Measurements from ENCODE around the gene ABI3BP. TPM values are rescaled to one million over a fixed set of nuclear protein-coding genes. Genes with fewer than 3 reads are reported as not detected.

The ABI3BP gene
- total RNA-seq, 1 experiment from 2014 or later = 0.15 TPM

- Histone ChIP-seq H3K79me2 (ENCODE audit: insufficient read depth, low read length) (no peaks in the 10 kb centered on the region), H3K27me3 (ENCODE audit: insufficient read depth, low read length) (no peaks in the 10 kb centered on the region), H3K9me2 (ENCODE audit: insufficient read depth) (no peaks in the 10 kb centered on the region), H3K9ac (ENCODE audit: low read length) (no peak overlapping the region), H2AFZ (ENCODE audit: low read depth, low read length, poor library complexity, severe bottlenecking) (peak overlapping the region; percentile 87), H3K9me3 (ENCODE audit: control insufficient read depth in 1 of 2, insufficient read depth in 1 of 2, low read depth in 1 of 2, low read length in 2 of 2) (no peaks in the 10 kb centered on the region), H3K27ac (ENCODE audit: low read depth, low read length) (peak overlapping the region; percentile 65; the same call in 1 of the 2 replicates), H3K4me2 (ENCODE audit: low read length) (peak overlapping the region; percentile 69), H4K20me1 (ENCODE audit: insufficient read depth) (no peaks in the 10 kb centered on the region), H3K36me3 (ENCODE audit: control insufficient read depth in 1 of 2, insufficient read depth in 2 of 2, low read length in 2 of 2) (no peaks in the 10 kb centered on the region), H3K4me1 (ENCODE audit: control insufficient read depth in 1 of 2, insufficient read depth in 2 of 2, low read length in 2 of 2) (peaks cover 16 to 34% of the 10 kb centered on the region in 2 experiments), H3K4me3 (replicated peaks in 1 of 2; ENCODE audit: low read depth in 1 of 2, low read length in 2 of 2) (peak overlapping the region in 1 of 2 experiments; percentile 22; a peak in 2 of 4 replicates)
- no peak for TF ChIP-seq YY1 (IDR thresholded peaks at IDR 0.05; ENCODE audit: extremely low read depth, insufficient replicate concordance, low read depth, low read length)
- no peak for TF ChIP-seq POLR2A (IDR thresholded peaks at IDR 0.05; ENCODE audit: borderline replicate concordance, extremely low read depth, insufficient read depth, insufficient read length)
- RAD21 ChIA-PET (ENCODE audit: low non-redundant PET in 1 of 2, low total read pairs in 2 of 2, uncharacterized antibody in 2 of 2, unreplicated experiment in 2 of 2) = no interaction called here
- intact Hi-C loops (cut with micrococcal nuclease) = no loop called here
- peak; percentile 2 for DNase-seq (ENCODE audit: low read depth, low spot score)
- POLR2A ChIA-PET = no interaction called here
- ATAC-seq = peak; percentile 47
- BruUV-seq (replicated peaks) = no TSS peak
- CTCF ChIA-PET = no interaction called here
Observed at GRCh38 chr3:101036676-101037075, 43.5 kb upstream of the ABI3BP start.

DNA sequence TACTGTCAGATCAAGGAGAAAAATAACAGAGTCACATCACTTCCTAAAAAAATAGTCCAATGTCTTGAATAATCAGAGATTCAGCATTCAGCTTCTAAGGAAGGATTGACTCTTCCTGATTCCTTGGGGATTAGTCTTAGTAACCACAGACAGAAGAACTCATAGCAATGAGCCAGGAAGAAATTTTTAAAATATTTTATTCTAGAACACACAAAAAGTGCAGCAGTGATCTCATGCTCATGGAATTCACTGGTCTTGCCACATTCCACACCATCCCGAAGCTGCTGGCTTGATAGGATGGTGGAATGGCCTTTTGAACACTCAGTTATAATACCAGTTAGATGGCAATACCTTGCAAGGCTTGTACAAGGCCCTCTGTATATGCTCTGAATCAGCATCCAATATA is 43.0 kb upstream of the ABI3BP start:
- DNase-seq (ENCODE audit: low read depth, low spot score) (peak; percentile 61), ATAC-seq (peak; percentile 88)
- Histone ChIP-seq H3K9me2 (ENCODE audit: insufficient read depth) (no peaks in the 10 kb centered on the region), H3K4me2 (ENCODE audit: low read length) (peak overlapping the region; percentile 69), H3K4me3 (replicated peaks in 1 of 2; ENCODE audit: low read depth in 1 of 2, low read length in 2 of 2) (peak overlapping the region in 1 of 2 experiments; percentile 22; a peak in 2 of 4 replicates), H4K20me1 (ENCODE audit: insufficient read depth) (no peaks in the 10 kb centered on the region), H3K9me3 (ENCODE audit: control insufficient read depth in 1 of 2, insufficient read depth in 1 of 2, low read depth in 1 of 2, low read length in 2 of 2) (no peaks in the 10 kb centered on the region), H3K27ac (ENCODE audit: low read depth, low read length) (peak overlapping the region; percentile 65; the same call in 1 of the 2 replicates), H3K36me3 (ENCODE audit: control insufficient read depth in 1 of 2, insufficient read depth in 2 of 2, low read length in 2 of 2) (no peaks in the 10 kb centered on the region), H3K79me2 (ENCODE audit: insufficient read depth, low read length) (no peaks in the 10 kb centered on the region), H3K9ac (ENCODE audit: low read length) (peak overlapping the region; percentile 31; the same call in 1 of the 2 replicates), H3K27me3 (ENCODE audit: insufficient read depth, low read length) (no peaks in the 10 kb centered on the region), H3K4me1 (ENCODE audit: control insufficient read depth in 1 of 2, insufficient read depth in 2 of 2, low read length in 2 of 2) (peaks cover 16 to 34% of the 10 kb centered on the region in 2 experiments), H2AFZ (ENCODE audit: low read depth, low read length, poor library complexity, severe bottlenecking) (peak overlapping the region; percentile 87)
- ChIA-PET POLR2A (no interaction called here), CTCF (no interaction called here), RAD21 (ENCODE audit: low non-redundant PET in 1 of 2, low total read pairs in 2 of 2, uncharacterized antibody in 2 of 2, unreplicated experiment in 2 of 2) (no interaction called here)
- no TSS peak for BruUV-seq (replicated peaks)
- intact Hi-C loops (cut with micrococcal nuclease) = no loop called here
- TF ChIP-seq FOSL1 (IDR thresholded peaks at IDR 0.05; ENCODE audit: low read depth) (peak; percentile 78), POLR2A (IDR thresholded peaks at IDR 0.05; ENCODE audit: borderline replicate concordance, extremely low read depth, insufficient read depth, insufficient read length) (no peak), EZH2 (IDR thresholded peaks at IDR 0.05) (no peak), EGR1 (IDR thresholded peaks at IDR 0.05; ENCODE audit: low read depth) (no peak), EZH2phosphoT487 (IDR thresholded peaks at IDR 0.05; ENCODE audit: borderline replicate concordance) (no peak), JUND (IDR thresholded peaks at IDR 0.05) (peak; percentile 76), ZBTB33 (IDR thresholded peaks at IDR 0.05; ENCODE audit: extremely low read depth, insufficient replicate concordance, low read length) (no peak), YY1 (IDR thresholded peaks at IDR 0.05; ENCODE audit: extremely low read depth, insufficient replicate concordance, low read depth, low read length) (no peak), ZFX (IDR thresholded peaks at IDR 0.05) (no peak), SIN3A (IDR thresholded peaks at IDR 0.05; ENCODE audit: low read depth) (no peak), CEBPB (IDR thresholded peaks at IDR 0.05; ENCODE audit: low read depth) (peak; percentile 64), SP1 (IDR thresholded peaks at IDR 0.05; ENCODE audit: low read depth) (peak; percentile 60), RAD21 (IDR thresholded peaks at IDR 0.05; ENCODE audit: low read depth) (no peak), SRF (IDR thresholded peaks at IDR 0.05; ENCODE audit: low read depth) (no peak; the same call in 1 of the 2 replicates), CBX3 (IDR thresholded peaks at IDR 0.05; ENCODE audit: low read depth) (peak; percentile 23; the same call in 1 of the 2 replicates)
- TF ChIP-seq, protein P1, sequence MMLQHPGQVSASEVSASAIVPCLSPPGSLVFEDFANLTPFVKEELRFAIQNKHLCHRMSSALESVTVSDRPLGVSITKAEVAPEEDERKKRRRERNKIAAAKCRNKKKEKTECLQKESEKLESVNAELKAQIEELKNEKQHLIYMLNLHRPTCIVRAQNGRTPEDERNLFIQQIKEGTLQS (IDR thresholded peaks at IDR 0.05) = peak; percentile 58; the same call in 1 of the 2 replicates
- TF ChIP-seq, protein P2, sequence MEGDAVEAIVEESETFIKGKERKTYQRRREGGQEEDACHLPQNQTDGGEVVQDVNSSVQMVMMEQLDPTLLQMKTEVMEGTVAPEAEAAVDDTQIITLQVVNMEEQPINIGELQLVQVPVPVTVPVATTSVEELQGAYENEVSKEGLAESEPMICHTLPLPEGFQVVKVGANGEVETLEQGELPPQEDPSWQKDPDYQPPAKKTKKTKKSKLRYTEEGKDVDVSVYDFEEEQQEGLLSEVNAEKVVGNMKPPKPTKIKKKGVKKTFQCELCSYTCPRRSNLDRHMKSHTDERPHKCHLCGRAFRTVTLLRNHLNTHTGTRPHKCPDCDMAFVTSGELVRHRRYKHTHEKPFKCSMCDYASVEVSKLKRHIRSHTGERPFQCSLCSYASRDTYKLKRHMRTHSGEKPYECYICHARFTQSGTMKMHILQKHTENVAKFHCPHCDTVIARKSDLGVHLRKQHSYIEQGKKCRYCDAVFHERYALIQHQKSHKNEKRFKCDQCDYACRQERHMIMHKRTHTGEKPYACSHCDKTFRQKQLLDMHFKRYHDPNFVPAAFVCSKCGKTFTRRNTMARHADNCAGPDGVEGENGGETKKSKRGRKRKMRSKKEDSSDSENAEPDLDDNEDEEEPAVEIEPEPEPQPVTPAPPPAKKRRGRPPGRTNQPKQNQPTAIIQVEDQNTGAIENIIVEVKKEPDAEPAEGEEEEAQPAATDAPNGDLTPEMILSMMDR (IDR thresholded peaks at IDR 0.05 in 2 of 3, conservative IDR thresholded peaks at IDR 0.05 in 1 of 3; ENCODE audit: borderline replicate concordance in 1 of 3, insufficient read depth in 1 of 3, low read depth in 2 of 3, low read length in 2 of 3) = no peak
